ENCODE results near the gene SLC9A8. TPM values are rescaled to one million over a fixed set of nuclear protein-coding genes. Genes with fewer than 3 reads are reported as not detected.

Gene SLC9A8
- total RNA-seq, 4 donors from 2014 or later: 9.0 to 31.0 (median 16.6) TPM

DNA sequence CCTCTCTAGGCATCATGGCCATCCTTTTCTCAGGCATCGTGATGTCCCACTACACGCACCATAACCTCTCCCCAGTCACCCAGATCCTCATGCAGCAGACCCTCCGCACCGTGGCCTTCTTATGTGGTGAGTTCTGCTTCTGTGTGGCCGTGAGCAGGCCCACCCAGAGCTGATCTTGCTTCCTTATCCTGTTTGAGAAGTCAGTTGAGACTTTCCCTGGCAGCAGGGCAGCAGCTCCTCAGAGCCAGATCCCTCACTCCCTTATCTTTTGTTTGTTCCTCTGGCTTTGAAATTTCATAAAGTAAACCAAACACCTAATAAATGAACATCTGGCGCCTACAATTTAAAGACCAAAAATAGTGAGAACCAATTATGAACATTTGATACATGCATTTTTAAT is 62.1 kb downstream of the SLC9A8 start:
- no peaks in the 10 kb centered on the region for H3K27me3 ChIP-seq
- TF ChIP-seq POLR2A (IDR thresholded peaks at IDR 0.05) (no peak), EP300 (IDR thresholded peaks at IDR 0.05; ENCODE audit: low read depth) (no peak), POLR2AphosphoS5 (IDR thresholded peaks at IDR 0.05) (no peak)
- TF ChIP-seq, protein P1, sequence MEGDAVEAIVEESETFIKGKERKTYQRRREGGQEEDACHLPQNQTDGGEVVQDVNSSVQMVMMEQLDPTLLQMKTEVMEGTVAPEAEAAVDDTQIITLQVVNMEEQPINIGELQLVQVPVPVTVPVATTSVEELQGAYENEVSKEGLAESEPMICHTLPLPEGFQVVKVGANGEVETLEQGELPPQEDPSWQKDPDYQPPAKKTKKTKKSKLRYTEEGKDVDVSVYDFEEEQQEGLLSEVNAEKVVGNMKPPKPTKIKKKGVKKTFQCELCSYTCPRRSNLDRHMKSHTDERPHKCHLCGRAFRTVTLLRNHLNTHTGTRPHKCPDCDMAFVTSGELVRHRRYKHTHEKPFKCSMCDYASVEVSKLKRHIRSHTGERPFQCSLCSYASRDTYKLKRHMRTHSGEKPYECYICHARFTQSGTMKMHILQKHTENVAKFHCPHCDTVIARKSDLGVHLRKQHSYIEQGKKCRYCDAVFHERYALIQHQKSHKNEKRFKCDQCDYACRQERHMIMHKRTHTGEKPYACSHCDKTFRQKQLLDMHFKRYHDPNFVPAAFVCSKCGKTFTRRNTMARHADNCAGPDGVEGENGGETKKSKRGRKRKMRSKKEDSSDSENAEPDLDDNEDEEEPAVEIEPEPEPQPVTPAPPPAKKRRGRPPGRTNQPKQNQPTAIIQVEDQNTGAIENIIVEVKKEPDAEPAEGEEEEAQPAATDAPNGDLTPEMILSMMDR (IDR thresholded peaks at IDR 0.05): no peak
- WGBS, 2 donors (ENCODE audit: low coverage in 1 of 2): 50 to 87% methylated on average over 1 to 6 of the region's 6 CpGs
- H3K4me3 ChIP-seq: no peak overlapping the region
- peaks cover 0 to 6% (median 2%) of the 10 kb centered on the region in 4 donors for H3K4me1 ChIP-seq
- no peak for DNase-seq
- H3K9me3 ChIP-seq: no peaks in the 10 kb centered on the region
- in situ Hi-C loops (cut with MboI; ENCODE audit: low pct_ligation_motif_present in 1 of 4, low pct_unique_long_range_greater_than_20kb in 1 of 4, low sequenced_read_pairs in 3 of 4) (loop anchor here in 2 of 4 donors (25.0 kb wide), 1 partner anchor 537 kb away; no protein-coding TSS in a partner anchor), intact Hi-C loops (cut with DNase I; ENCODE audit: low total_unique reads) (no loop called here)
- no peak overlapping the region for H3K27ac ChIP-seq
- H3K36me3 ChIP-seq: peaks cover 0 to 17% (median 4%) of the 10 kb centered on the region in 4 donors

DNA sequence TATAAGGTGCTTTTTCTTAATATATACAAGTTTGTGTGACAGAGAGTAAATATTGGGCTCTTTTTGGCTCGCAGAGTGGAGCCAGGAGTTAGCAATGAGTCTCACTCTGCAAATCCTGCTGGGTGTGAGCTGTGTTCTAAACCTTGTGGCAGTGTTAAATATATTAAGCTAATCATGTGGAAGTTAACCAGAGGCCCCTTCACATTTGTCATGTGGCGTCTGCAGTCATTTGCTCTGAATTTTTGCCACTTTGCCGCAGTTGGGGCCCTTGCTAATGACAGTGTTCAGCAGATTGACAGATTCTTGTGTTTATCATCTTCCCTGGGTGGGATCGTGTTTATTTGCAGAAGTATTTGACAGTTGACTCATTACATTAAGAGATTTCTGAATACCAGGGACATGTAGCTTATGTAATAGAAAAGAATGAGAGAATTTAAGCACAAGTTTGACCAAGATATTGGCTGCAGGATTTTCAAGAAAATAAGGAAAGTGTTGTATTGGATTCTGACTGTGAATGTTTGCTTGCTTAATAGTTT is 64.8 kb downstream of the SLC9A8 start:
- Histone ChIP-seq H3K4me1 (peaks cover 0 to 6% (median 2%) of the 10 kb centered on the region in 4 donors), H3K9me3 (no peaks in the 10 kb centered on the region), H3K4me3 (no peak overlapping the region), H3K27me3 (no peaks in the 10 kb centered on the region), H3K27ac (peak overlapping the region in 1 of 4 donors; percentile 20), H3K36me3 (peaks cover 0 to 14% (median 2%) of the 10 kb centered on the region in 4 donors)
- intact Hi-C loops (cut with DNase I; ENCODE audit: low total_unique reads) (no loop called here), in situ Hi-C loops (cut with MboI; ENCODE audit: low pct_ligation_motif_present in 1 of 4, low pct_unique_long_range_greater_than_20kb in 1 of 4, low sequenced_read_pairs in 3 of 4) (no loop called here)
- no peak for DNase-seq
- 53 to 76% methylated on average over 3 to 4 of the region's 4 CpGs for WGBS, 2 donors (ENCODE audit: low coverage in 1 of 2)
- TF ChIP-seq, protein P1 (IDR thresholded peaks at IDR 0.05): no peak
- TF ChIP-seq POLR2AphosphoS5 (IDR thresholded peaks at IDR 0.05): peak in 1 of 3 donors; percentile 20

GRCh38 chr20:49878977-49879376 is 66.3 kb downstream of the SLC9A8 start:
- TF ChIP-seq, protein P1 (IDR thresholded peaks at IDR 0.05): no peak
- TF ChIP-seq POLR2AphosphoS5 (IDR thresholded peaks at IDR 0.05) (no peak), EP300 (IDR thresholded peaks at IDR 0.05; ENCODE audit: low read depth) (no peak), POLR2A (IDR thresholded peaks at IDR 0.05) (no peak)
- DNase-seq: no peak
- Histone ChIP-seq H3K27me3 (no peaks in the 10 kb centered on the region), H3K27ac (no peak overlapping the region), H3K36me3 (peaks cover 0 to 18% (median 2%) of the 10 kb centered on the region in 4 donors), H3K4me3 (no peak overlapping the region), H3K9me3 (no peaks in the 10 kb centered on the region), H3K4me1 (peaks cover 0 to 6% (median 2%) of the 10 kb centered on the region in 4 donors)
- 95 to 100% methylated on average over 1 of the region's 1 CpG for WGBS, 2 donors (ENCODE audit: low coverage in 1 of 2)
- intact Hi-C loops (cut with DNase I; ENCODE audit: low total_unique reads) (no loop called here), in situ Hi-C loops (cut with MboI; ENCODE audit: low pct_ligation_motif_present in 1 of 4, low pct_unique_long_range_greater_than_20kb in 1 of 4, low sequenced_read_pairs in 3 of 4) (no loop called here)

DNA sequence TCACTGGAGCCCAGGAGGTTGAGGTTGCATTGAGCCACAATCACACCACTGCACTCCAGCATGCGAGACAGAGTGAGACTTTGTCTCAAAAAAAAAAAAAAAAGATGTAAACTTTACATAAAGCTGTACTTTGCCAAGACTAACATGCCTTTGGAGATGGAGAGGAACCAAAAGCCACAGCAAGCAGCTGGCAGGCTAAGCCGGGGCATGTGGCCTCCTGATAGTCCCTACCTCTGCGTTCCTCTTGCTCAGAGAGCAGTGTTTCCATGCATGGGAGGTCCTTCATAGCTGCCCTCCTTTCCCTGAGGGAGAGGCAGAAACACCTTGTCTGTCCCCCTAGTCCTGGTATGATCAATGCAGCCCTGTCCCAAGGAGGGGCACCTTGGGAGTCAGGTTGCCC is 67.5 kb downstream of the SLC9A8 start:
- intact Hi-C loops (cut with DNase I; ENCODE audit: low total_unique reads): no loop called here

More for the DNA sequence above, 67.5 kb downstream of the SLC9A8 start:
- Histone ChIP-seq H3K4me1 (peaks cover 0 to 6% (median 2%) of the 10 kb centered on the region in 4 donors), H3K27me3 (no peaks in the 10 kb centered on the region), H3K9me3 (no peaks in the 10 kb centered on the region), H3K27ac (no peak overlapping the region), H3K4me3 (no peak overlapping the region), H3K36me3 (peaks cover 0 to 25% (median 4%) of the 10 kb centered on the region in 4 donors)
- no peak for DNase-seq
- TF ChIP-seq EP300 (IDR thresholded peaks at IDR 0.05; ENCODE audit: low read depth): no peak
- TF ChIP-seq POLR2A (IDR thresholded peaks at IDR 0.05): no peak
- no peak for TF ChIP-seq POLR2AphosphoS5 (IDR thresholded peaks at IDR 0.05)
- TF ChIP-seq, protein P1 (IDR thresholded peaks at IDR 0.05): no peak
- in situ Hi-C loops (cut with MboI; ENCODE audit: low pct_ligation_motif_present in 1 of 4, low pct_unique_long_range_greater_than_20kb in 1 of 4, low sequenced_read_pairs in 3 of 4): no loop called here
- 70 to 72% methylated on average over 3 of the region's 3 CpGs for WGBS, 2 donors (ENCODE audit: low coverage in 1 of 2)
